ENCODE results near the gene GNE. TPM values are rescaled to one million over a fixed set of nuclear protein-coding genes. Genes with fewer than 3 reads are reported as not detected.

The GNE gene
- total and polyA plus RNA-seq, 2 of the 8 experiments (the other 6 are each of a cell fraction or from before 2014, with no cell fraction given), result 5.1 to 11.1 TPM

DNA sequence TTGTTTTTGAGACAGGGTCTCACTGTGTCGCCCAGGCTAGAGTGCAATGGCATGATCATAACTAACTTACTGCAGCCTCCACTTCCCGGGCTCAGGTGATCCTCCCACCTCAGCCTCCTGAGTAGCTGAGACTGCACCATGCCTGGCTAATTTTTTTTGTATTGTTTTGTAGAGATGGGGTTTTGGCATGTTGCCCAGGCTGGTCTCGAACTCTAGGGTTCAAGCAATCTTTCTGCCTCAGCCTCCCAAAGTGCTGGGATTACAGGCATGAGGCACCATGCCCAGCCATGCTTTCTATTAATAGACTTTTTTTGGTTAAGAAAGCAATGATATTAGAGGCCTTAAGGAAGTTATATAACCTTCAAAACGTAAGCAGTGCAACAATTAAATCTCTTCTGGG lies 44.3 kb downstream of the GNE start (continued):
- TF ChIP-seq, protein P1, sequence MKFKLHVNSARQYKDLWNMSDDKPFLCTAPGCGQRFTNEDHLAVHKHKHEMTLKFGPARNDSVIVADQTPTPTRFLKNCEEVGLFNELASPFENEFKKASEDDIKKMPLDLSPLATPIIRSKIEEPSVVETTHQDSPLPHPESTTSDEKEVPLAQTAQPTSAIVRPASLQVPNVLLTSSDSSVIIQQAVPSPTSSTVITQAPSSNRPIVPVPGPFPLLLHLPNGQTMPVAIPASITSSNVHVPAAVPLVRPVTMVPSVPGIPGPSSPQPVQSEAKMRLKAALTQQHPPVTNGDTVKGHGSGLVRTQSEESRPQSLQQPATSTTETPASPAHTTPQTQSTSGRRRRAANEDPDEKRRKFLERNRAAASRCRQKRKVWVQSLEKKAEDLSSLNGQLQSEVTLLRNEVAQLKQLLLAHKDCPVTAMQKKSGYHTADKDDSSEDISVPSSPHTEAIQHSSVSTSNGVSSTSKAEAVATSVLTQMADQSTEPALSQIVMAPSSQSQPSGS (IDR thresholded peaks at IDR 0.05; ENCODE audit: low read length), result no peak
- TF ChIP-seq BCL11A (IDR thresholded peaks at IDR 0.05; ENCODE audit: low read depth in 2 of 2, low read length in 2 of 2), result no peak

Measured in H1 (cell line).